ENCODE results near the gene TPRA1.

- TF ChIP-seq, protein P1, sequence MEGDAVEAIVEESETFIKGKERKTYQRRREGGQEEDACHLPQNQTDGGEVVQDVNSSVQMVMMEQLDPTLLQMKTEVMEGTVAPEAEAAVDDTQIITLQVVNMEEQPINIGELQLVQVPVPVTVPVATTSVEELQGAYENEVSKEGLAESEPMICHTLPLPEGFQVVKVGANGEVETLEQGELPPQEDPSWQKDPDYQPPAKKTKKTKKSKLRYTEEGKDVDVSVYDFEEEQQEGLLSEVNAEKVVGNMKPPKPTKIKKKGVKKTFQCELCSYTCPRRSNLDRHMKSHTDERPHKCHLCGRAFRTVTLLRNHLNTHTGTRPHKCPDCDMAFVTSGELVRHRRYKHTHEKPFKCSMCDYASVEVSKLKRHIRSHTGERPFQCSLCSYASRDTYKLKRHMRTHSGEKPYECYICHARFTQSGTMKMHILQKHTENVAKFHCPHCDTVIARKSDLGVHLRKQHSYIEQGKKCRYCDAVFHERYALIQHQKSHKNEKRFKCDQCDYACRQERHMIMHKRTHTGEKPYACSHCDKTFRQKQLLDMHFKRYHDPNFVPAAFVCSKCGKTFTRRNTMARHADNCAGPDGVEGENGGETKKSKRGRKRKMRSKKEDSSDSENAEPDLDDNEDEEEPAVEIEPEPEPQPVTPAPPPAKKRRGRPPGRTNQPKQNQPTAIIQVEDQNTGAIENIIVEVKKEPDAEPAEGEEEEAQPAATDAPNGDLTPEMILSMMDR (IDR thresholded peaks at IDR 0.05) = no peak
- no peak for TF ChIP-seq POLR2AphosphoS5 (IDR thresholded peaks at IDR 0.05; ENCODE audit: insufficient read depth in 1 of 2, low read depth in 1 of 2)
Measured at GRCh38 chr3:127572735-127573134, 17.8 kb downstream of the TPRA1 start.
